ENCODE data around the gene LRPAP1.

LRPAP1 gene

DNA sequence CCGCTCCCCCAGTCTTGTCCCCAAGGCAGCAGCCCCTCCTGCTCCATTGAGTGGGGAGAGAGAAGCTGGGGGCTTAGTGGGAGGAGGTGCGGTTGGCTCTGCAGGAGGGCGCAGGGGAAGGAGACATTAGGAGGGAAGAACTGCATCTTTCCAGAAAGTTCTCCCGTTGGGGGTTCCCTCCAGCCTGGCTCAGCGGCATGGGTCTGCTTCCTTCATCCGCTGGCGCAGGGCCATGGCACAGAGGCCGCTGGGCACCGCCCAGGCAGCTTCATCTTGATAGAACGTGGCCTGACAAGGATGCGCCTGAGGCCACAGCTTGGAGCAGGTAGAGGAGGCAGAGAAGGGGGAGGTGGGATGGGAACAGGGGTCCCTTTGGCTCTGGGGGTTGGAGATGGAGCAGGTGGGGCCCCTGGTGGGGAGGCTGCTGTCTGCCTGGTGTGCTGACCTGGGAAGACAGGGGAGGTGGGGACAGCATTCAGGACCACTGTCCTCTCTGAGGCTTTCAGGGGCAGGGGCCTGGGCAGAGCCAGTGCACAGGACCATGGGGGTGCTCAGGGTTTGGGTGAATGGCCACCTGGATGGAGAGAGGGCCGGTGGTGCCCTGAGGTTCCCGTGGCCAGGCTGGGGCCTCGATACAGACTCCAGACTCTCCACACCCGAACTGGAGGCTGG lies 57.0 kb downstream of the LRPAP1 start:
- peaks cover 10% of the 10 kb centered on the region; the same call in 1 of the 2 replicates for H3K27me3 ChIP-seq (ENCODE audit: low read depth)
- in situ Hi-C loops (cut with MboI; ENCODE audit: low sequenced_read_pairs): no loop called here
- no peaks in the 10 kb centered on the region for H3K4me1 ChIP-seq

DNA sequence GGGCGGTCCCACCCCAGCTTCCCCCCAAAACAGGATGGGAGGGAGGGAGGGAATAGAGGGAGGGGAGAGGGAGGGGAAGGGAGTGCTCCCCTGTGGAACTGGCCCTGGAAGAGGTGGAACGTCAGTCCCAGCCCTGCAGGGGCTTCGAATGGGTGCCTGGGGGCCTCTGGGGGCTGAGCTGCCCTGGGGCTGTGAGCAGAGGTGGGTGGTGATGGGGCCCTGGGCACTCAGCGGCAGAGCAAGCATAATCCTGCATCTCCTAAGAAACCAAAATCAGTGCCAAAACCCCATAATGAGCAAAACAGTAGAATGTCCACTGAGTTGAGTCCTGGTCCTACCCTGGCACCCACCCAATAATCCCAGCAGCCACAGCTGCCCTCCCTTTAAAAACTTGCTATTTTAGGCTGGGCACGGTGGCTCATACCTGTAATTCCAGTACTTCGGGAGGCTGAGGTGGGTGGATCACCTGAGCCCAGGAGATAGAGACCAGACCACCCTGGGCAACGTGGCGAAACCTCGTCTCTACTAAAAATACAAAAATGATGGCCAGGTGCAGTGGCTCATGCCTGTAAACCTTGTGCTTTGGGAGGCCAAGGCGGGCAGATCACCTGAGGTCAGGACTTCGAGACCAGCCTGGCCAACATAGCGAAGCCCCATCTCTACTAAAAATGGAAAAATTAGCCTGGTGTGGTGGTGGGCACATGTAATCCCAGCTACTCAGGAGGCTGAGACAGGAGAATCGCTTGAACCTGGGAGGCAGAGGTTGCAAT lies 58.0 kb downstream of the LRPAP1 start:
- Histone ChIP-seq H3K4me3 (no peak overlapping the region), H3K4me1 (no peaks in the 10 kb centered on the region), H3K27me3 (ENCODE audit: low read depth) (peaks cover 10% of the 10 kb centered on the region; the same call in 1 of the 2 replicates), H3K36me3 (replicated peaks) (no peaks in the 10 kb centered on the region), H3K9me3 (no peaks in the 10 kb centered on the region)
- no peak for DNase-seq (ENCODE audit: low spot score in 2 of 2)
- in situ Hi-C loops (cut with MboI; ENCODE audit: low sequenced_read_pairs): no loop called here

More for the DNA sequence above, 57.0 kb downstream of the LRPAP1 start:
- no peak for DNase-seq (ENCODE audit: low spot score in 2 of 2)
- Histone ChIP-seq H3K9me3 (no peaks in the 10 kb centered on the region), H3K36me3 (replicated peaks) (no peaks in the 10 kb centered on the region), H3K4me3 (no peak overlapping the region)

DNA sequence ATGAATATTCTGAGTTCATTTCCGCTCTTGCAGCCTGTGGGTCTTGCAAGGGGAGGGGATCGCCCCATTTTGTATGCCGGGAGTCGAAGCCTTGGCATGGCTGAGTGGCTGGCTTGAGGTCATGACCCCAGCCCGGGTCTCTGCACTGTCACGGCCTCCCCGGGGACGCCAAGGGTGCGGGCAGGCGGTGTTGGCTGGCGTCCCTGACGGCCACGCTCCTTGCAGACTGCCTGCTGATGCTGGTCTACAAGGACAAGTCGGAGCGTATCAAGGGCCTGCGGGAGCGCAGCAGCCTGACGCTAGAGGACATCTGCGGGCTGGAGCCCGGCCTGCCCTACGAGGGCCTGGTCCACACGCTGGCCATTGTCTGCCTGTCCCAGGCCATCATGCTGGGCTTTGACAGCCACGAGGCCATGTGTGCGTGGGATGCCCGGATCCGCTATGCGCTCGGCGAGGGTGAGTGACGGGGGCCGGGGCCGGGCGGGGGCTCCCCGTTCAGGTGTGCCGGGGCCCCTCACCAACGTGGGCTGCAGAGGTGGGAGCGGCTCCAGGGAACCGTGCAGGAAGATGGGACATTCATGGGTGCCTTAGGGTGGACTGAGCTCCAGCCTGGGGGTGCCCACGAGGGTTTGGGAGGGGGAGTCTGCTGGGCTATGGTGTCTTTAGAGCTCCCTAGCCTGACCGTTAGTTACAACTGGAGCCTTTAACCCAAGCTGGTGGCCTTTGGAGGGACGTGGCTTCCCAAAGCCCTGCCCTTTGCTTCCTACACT lies 58.9 kb downstream of the LRPAP1 start:
- no peak for DNase-seq (ENCODE audit: low spot score in 2 of 2)
- Histone ChIP-seq H3K4me1 (no peaks in the 10 kb centered on the region), H3K9me3 (no peaks in the 10 kb centered on the region), H3K27me3 (ENCODE audit: low read depth) (peaks cover 10% of the 10 kb centered on the region; the same call in 1 of the 2 replicates), H3K4me3 (no peak overlapping the region), H3K36me3 (replicated peaks) (no peaks in the 10 kb centered on the region)
- in situ Hi-C loops (cut with MboI; ENCODE audit: low sequenced_read_pairs): no loop called here

DNA sequence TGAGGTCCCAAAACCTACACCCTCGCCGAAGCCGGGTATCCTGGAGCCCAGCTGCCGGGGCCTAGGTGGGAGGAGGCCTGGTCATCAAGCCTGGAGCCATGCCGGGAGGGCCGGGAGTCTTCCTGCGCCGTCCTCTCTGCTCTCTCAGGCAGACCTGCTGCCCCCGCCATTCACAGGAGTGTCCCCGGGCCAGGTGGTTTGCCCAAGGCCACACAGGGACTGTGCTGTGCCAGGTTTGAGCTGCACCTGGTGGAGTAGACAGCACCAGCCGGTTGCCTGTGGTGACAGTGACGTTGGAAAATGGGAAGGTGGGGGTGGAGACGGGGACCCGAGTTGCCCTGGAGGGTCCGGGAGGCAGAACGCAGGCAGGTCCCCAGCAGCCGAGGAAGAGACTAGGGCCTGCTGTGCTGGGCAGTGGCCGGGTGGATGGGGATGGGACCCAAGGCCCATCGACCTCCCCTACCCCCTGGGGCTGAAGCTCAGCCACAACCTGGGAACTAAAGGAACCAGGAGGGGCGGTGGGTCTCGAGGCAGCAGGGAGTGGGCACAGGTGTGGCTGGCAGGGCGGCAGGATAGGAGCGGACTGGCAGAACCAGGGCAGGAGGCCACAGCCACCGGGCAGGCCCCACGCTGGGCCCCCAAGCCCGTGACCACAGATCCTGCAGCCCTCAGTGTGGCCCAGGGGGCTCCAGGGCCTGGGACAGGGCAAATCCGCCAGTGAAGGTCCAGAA lies 59.6 kb downstream of the LRPAP1 start:
- H3K9me3 ChIP-seq: no peaks in the 10 kb centered on the region
- no peaks in the 10 kb centered on the region for H3K36me3 ChIP-seq (replicated peaks)
- no peaks in the 10 kb centered on the region for H3K4me1 ChIP-seq
- DNase-seq (ENCODE audit: low spot score in 2 of 2): no peak
- H3K4me3 ChIP-seq: no peak overlapping the region
- in situ Hi-C loops (cut with MboI; ENCODE audit: low sequenced_read_pairs): no loop called here
- peaks cover 10% of the 10 kb centered on the region; the same call in 1 of the 2 replicates for H3K27me3 ChIP-seq (ENCODE audit: low read depth)

DNA sequence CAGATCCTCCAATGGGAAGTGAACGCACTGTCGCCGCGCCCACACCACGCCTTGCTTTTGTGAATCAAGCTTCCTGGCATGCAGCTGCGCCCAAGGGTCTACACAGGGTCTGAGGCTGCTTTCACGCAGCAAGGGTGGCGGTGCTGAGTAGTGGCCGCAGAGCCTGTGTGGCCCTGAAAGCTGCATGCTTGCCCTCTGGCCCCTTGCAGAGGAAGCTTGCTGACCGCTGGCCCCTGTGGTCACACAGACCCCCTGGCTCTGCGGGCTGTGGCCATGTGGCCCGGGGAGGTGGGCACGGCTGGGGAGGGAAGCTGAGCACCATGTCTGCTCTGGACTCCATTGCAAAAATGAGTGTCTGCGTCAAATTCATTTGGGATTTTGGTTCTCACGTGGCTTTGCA lies 60.3 kb downstream of the LRPAP1 start:
- no peak overlapping the region for H3K4me3 ChIP-seq
- no peaks in the 10 kb centered on the region for H3K9me3 ChIP-seq
- in situ Hi-C loops (cut with MboI; ENCODE audit: low sequenced_read_pairs): no loop called here
- peaks cover 10% of the 10 kb centered on the region; the same call in 1 of the 2 replicates for H3K27me3 ChIP-seq (ENCODE audit: low read depth)
- no peaks in the 10 kb centered on the region for H3K4me1 ChIP-seq
- DNase-seq (ENCODE audit: low spot score in 2 of 2): no peak
- H3K36me3 ChIP-seq (replicated peaks): no peaks in the 10 kb centered on the region

DNA sequence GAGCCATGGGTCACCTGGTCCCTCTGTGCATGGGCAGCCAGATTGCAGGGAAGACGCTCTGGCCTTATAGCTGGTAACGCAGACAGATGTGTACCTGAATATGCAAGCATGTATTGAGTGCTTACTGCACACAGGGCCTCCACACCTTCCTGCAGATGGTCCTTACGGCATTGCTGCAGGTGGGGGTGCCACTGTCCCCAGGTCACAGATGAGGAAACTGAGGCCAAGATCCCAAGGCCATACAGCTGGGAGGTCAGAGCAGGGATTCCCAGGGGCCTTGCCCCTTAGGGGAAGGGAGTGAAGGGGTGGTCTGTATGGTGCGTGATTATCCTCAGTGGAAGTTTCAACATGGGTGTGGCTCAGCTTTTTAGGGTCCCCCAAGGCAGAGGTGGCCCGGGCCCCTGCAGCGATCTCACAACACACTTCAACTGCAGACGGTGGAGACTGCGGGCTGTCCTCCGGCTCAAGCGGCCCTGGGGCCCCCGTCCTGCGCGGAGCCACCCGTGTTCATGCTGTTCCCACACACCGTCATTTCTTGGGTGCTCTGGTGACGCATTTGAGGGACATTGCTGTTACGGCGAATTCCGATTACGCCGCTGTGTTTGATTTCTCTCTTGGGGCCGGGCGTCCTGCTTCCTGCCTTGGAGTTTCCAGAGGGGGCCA lies 61.0 kb downstream of the LRPAP1 start:
- in situ Hi-C loops (cut with MboI; ENCODE audit: low sequenced_read_pairs): no loop called here
- Histone ChIP-seq H3K4me1 (no peaks in the 10 kb centered on the region), H3K4me3 (no peak overlapping the region), H3K27me3 (ENCODE audit: low read depth) (peaks cover 4% of the 10 kb centered on the region; the same call in 1 of the 2 replicates), H3K9me3 (no peaks in the 10 kb centered on the region), H3K36me3 (replicated peaks) (no peaks in the 10 kb centered on the region)
- no peak for DNase-seq (ENCODE audit: low spot score in 2 of 2)

DNA sequence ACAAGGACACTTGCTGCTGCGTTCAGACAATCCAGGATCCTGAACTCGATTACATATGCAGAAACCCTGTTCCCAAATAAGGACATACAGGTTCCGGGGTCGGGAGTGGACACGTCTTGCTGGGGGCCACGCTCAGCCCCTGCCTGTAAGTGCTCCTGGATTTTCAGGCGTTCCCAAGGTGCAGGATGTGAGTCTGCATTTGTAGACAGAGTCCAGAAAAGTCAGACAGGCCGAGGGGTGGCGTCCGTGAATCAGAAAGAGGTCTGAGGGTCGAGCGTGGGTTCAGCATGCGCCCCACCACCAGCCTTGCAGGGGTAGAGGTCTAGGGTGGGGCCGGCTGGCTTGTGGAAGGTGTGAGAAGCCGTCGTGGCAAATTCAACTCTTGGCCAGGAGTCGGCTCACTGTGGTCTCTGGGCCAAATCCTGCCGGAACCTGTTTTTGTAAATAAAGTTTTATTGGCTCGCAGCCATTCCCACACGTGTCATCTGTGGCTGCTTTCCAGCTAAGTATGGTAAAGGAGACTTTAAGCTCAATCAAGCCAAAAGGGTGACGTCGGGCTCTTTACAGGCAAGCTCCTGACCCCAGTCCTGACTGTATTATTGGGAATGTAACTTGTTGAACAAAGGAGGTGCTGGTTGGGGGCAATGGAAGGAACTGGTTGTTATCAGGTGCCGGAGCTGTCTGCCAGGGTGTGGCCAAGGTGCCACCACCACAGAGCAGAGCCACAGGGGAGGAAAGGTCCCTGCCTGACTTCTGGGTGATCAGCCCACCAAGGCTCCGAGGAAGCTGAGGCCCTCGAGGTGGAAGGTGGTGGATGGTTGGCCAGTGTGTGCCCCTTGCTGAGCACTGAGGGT lies 61.8 kb downstream of the LRPAP1 start:
- in situ Hi-C loops (cut with MboI; ENCODE audit: low sequenced_read_pairs): no loop called here

DNA sequence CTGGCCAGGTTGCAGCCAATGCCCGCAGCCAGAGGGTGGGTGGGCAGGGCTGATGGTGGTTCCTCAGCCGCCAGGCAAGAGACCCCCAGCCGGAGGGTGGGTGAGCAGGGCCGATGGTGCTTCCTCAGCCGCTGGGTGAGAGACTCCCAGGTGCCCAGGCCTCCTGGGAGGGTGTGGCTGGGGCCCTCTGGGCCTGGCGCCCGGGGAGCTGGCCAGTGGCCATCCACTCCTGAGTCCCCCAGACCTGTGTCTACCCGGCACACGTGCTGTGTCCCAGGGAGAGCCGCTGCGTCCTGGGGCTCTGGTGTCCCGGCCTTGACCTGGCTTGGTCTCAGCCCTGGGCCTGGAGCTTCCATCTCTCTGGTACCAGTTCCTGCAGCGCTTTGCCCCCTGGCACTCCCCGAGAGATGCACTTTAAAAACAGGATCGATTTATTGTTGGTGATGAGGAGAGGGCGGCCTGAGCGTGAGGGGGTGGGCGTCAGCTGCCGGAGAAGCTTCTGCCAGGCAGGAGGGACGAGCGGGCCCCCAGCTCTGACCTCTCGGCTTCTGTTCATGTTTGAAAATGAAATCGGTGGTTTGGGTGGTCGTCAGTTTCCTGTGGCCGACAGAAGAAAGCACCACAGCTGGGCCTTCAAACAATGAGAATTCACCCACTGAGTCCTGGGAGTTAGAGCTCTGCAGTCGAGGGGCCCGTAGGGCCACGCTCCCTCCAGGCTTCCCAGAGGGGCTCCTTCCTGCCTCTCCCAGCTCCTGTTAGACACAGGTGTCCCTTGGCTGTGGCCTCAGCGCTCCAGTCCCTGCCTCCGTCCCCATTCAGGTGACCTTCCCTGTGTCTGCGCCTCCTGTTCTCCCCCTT lies 62.6 kb downstream of the LRPAP1 start:
- no peak for DNase-seq (ENCODE audit: low spot score in 2 of 2)
- Histone ChIP-seq H3K36me3 (replicated peaks) (no peaks in the 10 kb centered on the region), H3K27me3 (ENCODE audit: low read depth) (peaks cover 4% of the 10 kb centered on the region; the same call in 1 of the 2 replicates), H3K4me3 (no peak overlapping the region), H3K4me1 (no peaks in the 10 kb centered on the region), H3K9me3 (no peaks in the 10 kb centered on the region)
- in situ Hi-C loops (cut with MboI; ENCODE audit: low sequenced_read_pairs): no loop called here

More for the DNA sequence above, 61.8 kb downstream of the LRPAP1 start:
- no peaks in the 10 kb centered on the region for H3K9me3 ChIP-seq
- H3K4me1 ChIP-seq: no peaks in the 10 kb centered on the region
- DNase-seq (ENCODE audit: low spot score in 2 of 2): no peak
- H3K4me3 ChIP-seq: no peak overlapping the region
- H3K27me3 ChIP-seq (ENCODE audit: low read depth): peaks cover 4% of the 10 kb centered on the region; the same call in 1 of the 2 replicates
- no peaks in the 10 kb centered on the region for H3K36me3 ChIP-seq (replicated peaks)

DNA sequence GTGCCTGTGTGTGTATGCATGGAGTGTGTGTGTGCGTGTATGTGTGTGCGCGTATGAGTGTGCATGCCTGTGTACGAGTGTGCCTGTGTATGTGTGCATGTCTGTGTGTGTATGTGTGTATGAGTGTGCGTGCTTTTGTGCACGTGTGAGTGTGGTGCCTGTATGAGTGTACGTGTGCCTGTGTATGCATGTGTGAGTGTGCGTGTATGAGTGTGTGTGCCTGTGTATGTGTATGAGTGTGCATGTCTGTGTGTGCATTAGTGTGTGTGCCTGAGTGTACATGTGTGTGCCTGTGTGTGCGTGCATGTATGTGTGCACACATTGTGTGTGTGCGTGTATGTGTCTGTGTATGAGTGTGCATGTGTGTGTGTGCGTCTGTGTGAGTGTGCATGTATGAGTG lies 63.4 kb downstream of the LRPAP1 start:
- no peaks in the 10 kb centered on the region for H3K36me3 ChIP-seq (replicated peaks)
- H3K9me3 ChIP-seq: no peaks in the 10 kb centered on the region
- no peaks in the 10 kb centered on the region for H3K27me3 ChIP-seq (ENCODE audit: low read depth)
- in situ Hi-C loops (cut with MboI; ENCODE audit: low sequenced_read_pairs): no loop called here
- no peaks in the 10 kb centered on the region for H3K4me1 ChIP-seq
- no peak overlapping the region for H3K4me3 ChIP-seq
- no peak for DNase-seq (ENCODE audit: low spot score in 2 of 2)

DNA sequence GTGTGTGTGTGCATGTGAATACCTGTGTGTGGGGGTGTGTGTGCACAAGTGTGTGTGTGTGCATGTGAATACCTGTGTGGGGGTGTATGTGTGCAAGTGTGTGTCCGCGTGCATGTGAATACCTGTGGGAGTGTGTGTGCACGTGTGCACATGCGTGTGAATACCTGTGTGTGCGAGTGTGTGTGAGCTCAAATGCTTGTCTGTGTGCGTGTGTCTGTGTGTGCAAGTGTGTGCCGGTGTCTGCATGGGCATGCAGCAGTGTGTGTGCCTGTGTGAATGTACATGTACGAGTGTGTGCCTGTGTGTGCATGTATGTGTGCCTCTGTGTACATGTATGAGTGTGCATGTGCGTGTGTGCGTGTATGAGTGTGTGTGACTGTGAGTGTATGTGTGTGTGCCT lies 64.1 kb downstream of the LRPAP1 start:
- H3K36me3 ChIP-seq (replicated peaks): no peaks in the 10 kb centered on the region
- no peaks in the 10 kb centered on the region for H3K4me1 ChIP-seq
- no peaks in the 10 kb centered on the region for H3K27me3 ChIP-seq (ENCODE audit: low read depth)
- H3K9me3 ChIP-seq: no peaks in the 10 kb centered on the region
- in situ Hi-C loops (cut with MboI; ENCODE audit: low sequenced_read_pairs): no loop called here
- no peak overlapping the region for H3K4me3 ChIP-seq
- DNase-seq (ENCODE audit: low spot score in 2 of 2): no peak

DNA sequence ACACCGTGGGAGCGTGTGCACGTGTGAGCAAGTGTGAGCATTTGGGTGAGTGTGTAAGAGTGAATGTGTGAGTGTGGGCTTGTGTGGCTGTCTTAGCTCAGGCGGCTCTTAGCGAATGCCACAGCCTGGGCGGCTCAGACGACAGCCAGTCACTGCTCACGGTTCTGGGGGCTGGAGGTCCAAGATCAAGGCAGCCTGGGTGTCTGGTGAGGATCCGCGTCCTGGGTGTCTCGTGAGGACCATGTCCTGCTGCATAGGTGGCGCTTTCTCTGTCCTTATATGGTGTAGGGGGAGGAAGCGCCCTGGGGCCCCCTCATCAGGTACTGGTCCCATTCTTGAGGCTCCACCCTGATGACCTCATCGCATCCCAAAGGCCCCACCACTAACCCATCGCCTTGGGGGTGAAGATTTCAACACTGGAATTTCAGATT lies 64.6 kb downstream of the LRPAP1 start:
- Histone ChIP-seq H3K36me3 (replicated peaks) (no peaks in the 10 kb centered on the region), H3K4me3 (no peak overlapping the region), H3K4me1 (no peaks in the 10 kb centered on the region), H3K27me3 (ENCODE audit: low read depth) (peaks cover 2% of the 10 kb centered on the region; the same call in 1 of the 2 replicates), H3K9me3 (no peaks in the 10 kb centered on the region)
- no peak for DNase-seq (ENCODE audit: low spot score in 2 of 2)
- in situ Hi-C loops (cut with MboI; ENCODE audit: low sequenced_read_pairs): no loop called here

Data from HAP-1 (cell line).